ENCODE results near the gene JAKMIP2.
"Not testable (repeated sequence)": the region's sequence is repeated elsewhere in the genome, so short reads cannot be mapped to it uniquely, and the experiment has no call there.

The JAKMIP2 gene

DNA sequence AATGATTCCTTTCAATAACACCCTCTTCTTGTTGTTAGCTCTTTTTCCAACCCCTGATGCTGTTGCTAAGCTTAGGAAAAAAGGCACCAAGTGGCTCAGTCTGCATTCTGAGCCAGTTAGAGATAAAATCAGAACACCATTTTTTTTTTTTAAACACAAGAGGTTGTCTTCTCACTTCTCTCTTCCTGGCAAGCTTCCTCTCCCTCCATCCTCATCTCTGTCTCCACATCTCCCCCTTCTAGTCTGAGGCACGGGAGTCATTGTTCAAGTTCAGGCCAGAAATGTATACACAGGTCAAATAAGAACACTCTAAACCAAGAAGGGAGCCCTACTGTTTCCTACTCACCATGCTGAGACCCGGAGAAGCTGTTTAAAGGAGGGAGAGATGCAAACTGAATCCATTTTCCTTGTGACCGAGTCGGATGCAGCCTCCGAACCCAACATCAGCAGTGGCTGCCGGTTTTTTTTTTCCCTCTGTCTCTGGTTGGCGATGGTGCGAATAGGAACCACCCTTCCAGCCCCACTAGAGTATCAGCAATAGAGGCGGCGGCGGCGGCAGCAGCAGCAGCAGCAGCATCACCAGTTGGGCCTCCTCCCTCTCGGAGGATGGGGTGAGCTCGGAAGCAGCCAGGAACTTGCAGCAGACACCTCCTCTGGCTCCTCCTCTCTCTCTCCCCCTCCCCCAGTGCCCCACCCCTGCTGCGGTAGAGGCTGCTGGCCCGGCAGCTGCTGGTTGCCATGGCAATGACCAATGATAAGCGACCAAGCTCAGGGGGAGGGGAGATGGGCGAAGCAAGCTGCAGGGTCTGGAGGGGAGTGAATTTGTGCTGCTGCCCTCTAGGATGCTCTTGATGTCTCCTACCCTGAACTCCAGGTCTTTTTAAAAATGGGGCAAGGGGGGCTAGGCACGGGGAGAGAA, at the start of gene JAKMIP2:
Gene JAKMIP2, minus strand, starts transcription at position 619 of the 919 bp plus-strand sequence. CDS start 110,922 bp downstream, outside the sequence.
- peak; percentile 29 to 74 for DNase-seq (ENCODE audit: low read depth in 2 of 2)

DNA sequence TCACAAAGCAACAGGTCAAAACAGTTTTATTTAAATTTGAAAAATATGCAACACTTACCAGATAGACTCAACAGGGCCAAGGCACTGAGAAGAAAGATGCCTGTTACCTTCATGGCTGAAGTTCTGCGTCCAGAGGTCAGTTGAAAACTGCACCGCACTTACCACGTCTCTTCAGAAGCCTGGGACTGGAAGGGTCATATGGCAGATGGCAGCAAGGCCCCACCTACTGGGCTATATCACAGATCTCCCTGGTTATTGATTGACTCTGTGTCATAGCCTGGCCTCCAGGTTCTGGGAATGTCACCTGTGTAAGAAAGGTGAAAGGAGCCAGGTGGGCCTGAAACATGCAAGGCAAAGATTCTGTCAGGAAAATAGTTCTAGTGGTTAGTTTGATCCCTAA, 48.9 kb upstream of the JAKMIP2 start, which contains the start of gene SPINK1:
Gene SPINK1, minus strand, starts transcription at position 207 of the 400 bp plus-strand sequence. Its CDS starts 94 bp downstream, at position 113.
- DNase-seq (ENCODE audit: low read depth in 2 of 2) = no peak

DNA sequence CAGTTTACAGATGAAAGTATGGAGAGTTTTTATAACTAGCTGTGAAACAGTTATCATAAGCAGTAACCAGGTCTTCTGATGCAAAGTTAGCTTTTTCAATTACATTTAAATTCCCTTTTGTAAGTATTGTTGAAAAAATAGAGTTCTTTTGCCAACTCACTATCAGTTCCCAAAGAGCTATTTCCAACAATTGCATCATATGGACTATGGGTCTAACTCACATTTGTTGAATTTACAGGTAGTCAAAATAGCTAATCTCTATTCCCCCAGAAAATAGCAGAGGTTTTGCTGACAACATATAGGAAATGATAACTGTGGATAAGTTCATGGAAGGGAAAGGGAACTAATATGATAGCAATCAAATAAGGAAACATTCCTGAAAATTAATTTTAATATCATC, 47.5 kb upstream of the JAKMIP2 start:
- no peak for DNase-seq (ENCODE audit: low read depth in 2 of 2)

DNA sequence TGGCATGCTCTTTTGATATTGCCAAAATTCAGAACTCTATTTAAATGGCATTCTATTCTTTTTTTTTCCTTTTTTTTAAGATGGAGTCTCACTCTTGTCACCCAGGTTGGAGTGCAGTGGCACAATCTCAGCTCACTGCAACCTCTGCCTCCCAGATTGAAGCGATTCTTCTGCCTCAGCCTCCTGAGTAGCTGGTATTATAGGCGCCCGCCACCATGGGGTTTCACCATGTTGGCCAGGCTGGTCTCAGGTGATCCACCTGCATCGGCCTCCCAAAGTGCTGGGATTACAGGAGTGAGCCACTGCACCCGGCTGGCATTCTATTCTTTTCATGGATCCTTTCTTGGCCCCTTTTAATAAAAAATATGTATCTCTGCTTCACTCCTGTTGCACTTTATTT, 44.5 kb upstream of the JAKMIP2 start:
- not testable (repeated sequence) for DNase-seq (ENCODE audit: low read depth in 2 of 2)

DNA sequence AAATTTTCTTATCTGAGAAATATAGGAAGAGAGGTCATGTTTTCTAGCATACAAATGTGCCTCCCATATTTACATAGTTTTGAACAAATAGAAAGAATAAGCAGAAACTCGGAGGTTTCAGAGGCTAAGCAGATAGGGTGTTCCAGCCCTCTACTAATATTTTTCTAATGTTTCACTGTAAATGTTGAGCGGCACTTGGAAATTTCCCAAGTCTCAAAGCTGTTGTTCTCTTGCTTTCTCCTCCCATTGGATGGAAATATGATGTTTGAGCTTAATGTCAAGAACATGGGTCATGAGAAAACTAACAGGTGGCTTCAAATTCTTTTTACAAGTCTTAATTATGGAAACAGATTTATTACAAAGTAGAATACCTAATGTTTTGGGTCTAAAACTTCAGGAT, 43.8 kb upstream of the JAKMIP2 start:
- no peak for DNase-seq (ENCODE audit: low read depth in 2 of 2)

DNA sequence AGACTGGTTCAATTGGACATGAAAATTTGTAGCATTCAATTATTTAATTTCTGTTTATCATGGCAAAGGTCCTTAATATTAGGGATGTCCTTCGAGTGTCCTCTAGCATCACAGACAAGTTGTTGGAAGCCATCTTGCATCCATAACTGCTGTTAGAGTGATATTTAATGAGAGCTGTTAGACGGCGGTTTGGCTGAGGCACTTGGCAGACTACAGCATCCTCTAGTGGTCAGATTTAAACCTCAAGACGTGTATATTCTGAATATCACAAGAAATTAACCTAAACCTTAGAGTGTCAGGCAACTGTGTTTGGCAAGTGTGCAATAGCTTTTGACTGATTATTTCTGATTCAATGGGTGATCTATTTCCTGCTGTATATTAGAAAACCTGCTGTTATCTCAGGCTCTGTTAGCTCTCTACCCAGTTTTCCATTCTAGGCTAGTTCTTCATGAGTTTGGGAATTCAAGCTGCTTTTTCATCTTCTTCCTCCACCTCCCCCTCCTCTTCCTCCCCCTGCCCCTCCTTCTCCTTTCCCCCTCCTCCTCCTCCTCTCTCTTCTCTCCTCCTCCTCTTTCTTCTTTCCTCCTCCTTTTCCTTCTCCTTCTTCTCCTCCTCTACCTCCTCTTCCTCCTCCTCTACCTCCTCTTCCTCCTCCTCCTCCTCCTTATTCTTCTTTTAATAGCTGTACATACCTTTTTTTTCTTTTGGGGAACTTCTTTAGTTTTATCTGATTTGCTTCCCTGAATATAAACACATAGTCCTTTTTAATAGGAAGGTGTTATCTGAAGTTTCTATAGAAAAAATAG, 40.4 kb upstream of the JAKMIP2 start:
- DNase-seq (ENCODE audit: low read depth in 2 of 2) = peak in 1 of 2 donors; percentile 1

DNA sequence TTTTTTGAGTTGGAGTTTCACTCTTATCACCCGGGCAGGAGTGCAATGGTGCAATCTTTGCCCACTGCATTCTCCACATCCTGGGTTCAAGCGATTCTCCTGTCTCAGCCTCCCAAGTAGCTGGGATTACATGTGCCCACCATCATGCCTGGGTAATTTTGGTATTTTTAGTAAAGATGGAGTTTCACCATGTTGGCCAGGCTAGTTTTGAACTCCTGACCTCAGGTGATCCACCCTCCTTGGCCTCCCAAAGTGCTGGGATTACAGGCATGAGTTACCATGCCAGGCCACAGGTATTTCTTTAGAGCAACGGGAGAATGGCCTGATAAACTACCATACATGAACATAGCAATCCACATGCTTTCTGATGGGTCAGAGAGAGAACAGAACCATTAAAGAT, 39.7 kb upstream of the JAKMIP2 start:
- not testable (repeated sequence) for DNase-seq (ENCODE audit: low read depth in 2 of 2)

DNA sequence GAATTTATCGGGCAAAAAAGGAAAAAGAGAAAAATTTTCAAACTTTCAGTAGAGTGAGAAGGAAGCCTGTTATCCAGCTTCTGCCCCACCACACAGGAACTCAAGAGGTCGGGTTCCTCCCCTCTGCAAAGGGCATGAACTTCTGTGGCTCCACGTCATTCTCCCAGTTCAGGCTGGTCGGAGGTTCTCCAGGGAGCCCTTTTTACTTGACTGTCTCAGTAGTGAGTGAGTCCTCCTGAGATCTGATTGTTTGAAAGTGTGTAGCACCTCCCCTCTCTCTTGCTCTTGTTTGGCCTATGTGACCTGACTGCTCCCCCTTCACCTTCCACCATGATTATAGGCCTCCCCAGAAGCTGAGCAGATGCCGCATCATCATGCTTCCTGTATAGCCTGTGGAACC, 39.2 kb upstream of the JAKMIP2 start:
- DNase-seq (ENCODE audit: low read depth in 2 of 2) = no peak

DNA sequence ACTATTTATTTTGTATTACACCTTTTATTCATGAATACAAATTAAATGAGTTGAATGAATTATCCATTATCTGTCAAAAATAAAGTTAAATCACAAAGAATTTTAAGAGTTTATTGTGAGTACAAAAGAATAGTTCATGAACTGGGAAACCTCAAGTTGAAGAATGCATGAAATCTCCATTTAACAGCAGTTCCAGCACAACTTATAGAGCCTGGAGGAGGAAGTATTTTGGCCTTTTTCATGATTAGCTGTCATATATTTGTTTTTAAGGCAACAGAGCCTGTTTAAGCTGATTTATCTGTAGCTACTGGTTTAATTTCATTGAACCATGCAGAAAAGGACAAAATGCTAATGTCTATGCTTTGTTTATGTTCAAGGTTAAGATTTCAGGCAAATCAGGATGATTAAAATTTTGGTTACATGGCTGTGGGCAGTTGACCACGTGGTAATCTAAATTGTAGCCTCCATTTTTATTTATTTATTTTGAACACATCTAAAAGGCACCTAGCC, 36.8 kb upstream of the JAKMIP2 start:
- no peak for DNase-seq (ENCODE audit: low read depth in 2 of 2)

DNA sequence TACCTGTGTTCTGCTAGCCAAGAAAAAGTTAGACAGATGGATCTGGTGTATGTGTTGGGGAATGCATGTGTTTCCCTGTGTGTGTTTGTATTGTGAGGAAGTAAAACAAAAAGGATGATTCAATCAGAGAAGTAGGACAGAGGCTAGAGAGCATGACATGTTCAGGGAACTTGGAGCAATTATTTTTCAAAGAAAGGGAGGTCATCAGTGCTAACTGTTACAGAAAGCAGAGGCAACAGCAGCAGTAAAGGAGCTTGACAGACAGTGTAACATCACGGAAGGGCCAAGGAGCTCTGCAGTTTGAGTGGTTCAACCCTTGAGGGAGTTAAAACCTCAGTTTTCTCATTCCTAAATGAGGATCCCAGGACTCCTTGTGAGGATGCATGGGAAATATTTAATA, 35.8 kb upstream of the JAKMIP2 start:
- no peak for DNase-seq (ENCODE audit: low read depth in 2 of 2)

DNA sequence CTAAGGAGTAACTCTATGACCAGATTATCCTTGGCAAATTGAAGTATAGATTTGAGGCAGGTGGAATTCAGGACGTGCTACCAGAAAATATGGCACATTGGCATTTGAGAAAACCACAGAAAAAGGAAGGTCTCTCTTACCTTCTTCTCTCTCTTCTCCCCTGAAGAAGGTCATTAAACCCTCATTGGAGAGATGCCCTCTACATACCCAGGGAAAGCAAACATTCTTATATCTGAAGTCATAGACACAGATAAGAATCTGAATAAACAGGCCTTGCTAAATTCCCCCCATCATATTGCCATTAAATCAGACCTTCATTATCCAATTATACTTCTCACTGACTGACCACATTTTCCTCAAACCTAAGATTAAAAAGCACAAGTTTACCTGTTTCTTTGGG, 31.2 kb upstream of the JAKMIP2 start:
- DNase-seq (ENCODE audit: low read depth in 2 of 2) = no peak

DNA sequence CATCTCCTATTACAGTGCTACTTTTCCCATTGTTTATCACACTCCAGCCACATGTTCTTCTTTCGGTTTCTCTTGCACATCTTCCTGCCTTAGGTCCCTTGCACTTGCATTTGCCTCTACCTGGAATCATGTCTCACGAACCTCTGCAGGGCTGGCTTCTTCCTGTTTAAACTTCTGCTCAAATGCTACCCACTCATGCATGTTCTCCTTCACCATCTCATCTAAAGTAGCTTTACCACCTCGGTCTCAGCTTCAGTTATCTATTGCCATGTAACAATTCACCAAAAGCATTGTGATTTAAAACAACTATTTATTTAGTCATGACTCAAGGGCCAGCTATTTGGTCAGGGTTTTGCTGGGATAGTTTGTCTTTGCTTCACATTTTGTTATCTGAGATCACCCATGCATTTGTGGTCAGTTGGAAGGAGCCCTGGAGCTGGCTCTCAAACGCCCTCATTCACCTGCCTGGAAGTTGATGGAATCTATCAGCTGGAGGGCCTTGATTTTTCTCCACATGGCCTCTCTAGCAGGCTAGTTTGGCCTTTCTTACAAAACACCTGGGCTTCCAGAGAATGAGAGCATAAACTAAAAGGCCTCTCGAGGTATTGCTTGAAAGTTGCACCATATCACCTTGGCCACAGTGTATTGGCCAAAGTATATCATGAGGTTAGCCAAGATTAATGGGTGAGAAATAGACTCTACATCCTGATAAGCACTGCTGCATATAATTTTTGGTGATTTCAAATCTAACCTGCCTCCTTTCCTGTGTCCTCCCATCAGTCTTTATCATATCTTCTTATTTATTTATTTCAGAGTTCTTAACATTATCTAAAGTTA, 27.5 kb upstream of the JAKMIP2 start:
- DNase-seq (ENCODE audit: low read depth in 2 of 2) = no peak

DNA sequence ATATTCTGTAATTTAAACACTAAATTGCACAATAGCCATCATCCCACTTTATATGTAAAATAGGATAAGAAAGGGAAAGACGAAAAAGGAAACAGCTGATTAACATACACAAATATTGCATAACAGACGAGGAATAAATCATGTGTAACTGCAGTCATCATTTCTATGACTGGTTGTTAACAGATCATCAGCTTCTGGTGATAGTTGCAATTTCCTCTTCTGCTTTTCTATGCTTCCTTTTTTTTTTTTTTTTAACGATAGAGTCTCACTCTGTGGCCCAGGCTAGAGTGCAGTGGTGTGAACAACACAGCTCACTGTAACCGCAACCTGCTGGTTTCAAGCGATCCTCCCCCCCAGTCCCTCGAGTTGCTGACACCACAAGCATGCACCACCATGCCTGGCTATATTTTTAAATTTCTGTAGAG, 22.5 kb upstream of the JAKMIP2 start:
- DNase-seq (ENCODE audit: low read depth in 2 of 2) = no peak

DNA sequence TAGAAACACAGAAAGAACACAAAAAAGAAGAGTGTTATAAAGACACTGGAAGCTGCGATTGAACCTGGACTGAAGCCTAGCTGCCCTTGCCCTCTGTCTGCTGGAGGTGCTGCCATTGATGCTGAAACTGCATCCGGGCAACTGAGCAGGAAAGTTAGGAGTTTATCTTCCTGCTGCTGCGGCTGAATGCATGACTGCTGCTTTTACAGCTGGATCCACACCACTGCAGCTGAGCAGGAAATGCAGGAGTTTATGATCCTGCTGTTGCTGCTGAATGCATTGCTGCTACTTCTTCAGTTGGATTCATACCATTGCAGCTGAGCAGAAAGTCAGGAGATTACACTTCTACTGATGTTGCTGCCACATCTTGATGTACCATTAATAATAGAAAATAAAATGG, 21.8 kb upstream of the JAKMIP2 start:
- DNase-seq (ENCODE audit: low read depth in 2 of 2) = no peak

DNA sequence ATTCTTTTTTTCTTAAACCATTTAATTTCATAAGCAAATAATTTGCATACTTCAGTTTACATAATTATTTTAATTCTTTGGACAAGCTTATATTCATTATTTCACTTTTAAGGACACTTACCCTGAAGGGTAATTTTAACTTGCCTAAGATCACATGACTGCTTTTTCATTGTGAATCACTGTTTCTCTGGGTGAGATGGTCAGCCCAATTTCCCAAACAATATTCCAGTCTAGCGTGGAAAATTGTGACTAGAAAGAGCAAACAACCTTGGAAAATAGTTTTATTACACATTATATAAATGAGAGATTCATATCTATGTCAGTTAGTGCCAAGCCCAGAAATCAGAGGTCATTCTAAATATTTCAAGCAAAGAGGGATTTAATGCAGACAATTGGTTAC, 21.4 kb upstream of the JAKMIP2 start:
- no peak for DNase-seq (ENCODE audit: low read depth in 2 of 2)

DNA sequence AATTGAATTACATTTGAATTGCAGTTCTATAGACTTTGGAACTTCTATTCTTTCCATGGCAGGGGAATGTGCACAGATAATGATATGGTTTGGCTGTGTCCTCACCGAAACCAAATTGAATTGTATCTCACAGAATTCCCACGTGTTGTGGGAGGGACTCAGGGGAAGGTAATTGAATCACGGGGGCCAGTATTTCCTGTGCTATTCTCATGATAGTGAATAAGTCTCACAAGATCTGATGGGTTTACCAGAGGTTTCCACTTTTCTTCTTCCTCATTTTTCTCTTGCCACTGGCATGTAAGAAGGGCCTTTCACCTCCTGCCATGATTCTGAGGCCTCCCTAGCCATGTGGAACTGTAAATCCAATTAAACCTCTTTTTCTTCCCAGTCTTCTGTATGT, 20.6 kb upstream of the JAKMIP2 start:
- not testable (repeated sequence) for DNase-seq (ENCODE audit: low read depth in 2 of 2)

DNA sequence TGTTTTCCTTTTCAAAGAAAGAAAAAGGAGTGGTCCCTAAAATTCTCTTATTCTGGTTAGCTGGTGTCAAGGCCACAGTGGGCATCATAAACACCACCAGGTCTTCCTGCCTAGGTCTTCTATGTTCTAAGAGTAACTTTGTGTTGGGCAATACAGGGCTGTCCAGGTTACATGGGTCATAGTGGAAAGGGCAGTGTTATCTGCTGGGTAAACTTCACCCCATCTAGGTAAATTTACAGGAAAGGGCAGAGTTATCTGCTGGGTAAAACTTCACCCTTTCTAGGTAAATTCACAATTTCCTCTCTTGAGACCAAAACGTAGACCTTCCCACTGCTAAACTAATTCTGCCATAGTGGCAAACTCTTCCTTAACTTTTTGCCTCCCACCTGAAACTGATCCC, 18.9 kb upstream of the JAKMIP2 start:
- DNase-seq (ENCODE audit: low read depth in 2 of 2) = no peak

DNA sequence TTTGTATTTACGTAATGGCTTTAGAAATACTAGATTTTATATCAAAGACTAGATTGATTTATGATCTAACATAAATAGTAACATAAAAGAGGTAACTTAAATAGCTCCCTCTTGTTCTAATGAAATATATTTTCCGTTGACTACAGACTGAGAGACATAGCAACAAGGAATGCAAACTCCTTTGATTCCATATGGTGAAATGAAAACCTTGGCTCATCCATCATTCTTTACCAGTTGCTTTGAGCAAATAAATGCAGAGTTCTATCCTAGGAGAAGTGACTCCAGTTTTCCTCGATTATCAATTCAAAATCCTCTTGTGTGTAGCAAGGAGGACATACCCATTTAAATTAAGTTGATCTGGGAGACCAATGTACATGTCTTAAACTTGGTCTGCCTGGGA, 18.0 kb upstream of the JAKMIP2 start:
- DNase-seq (ENCODE audit: low read depth in 2 of 2) = no peak

DNA sequence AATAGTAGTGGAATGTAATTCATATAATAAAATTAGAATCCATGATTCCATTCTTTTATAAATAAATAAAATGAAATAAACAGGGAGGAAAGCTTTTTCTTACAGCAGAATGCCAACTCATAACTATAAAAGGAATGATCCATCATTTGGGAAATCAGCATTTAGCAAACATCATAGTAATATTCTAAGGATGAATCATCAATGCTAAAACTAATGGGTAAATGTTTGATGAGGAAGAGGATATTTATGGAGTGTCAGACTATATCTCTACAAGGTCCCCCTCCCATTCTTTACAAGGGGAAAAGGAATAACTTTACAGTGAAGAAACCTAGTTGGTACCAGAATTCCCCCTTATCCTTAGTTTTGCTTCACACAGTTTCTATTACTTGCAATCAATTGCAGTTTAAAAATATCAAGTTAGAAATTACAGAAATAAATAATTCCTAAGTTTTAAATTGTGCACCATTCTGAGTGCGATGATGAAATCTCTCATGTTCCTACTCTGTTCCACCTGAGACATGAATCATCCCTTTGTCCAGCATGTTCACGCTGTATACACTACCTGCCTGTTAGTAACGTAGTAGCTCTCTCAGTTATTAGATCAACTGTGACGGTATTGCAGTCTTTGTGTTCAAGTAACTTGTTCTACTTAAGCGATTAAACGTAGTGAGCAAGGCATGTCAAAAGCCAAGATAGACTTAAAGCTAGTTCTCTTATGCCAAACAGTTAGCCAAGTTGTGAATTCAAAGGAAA, 14.2 kb upstream of the JAKMIP2 start:
- no peak for DNase-seq (ENCODE audit: low read depth in 2 of 2)

DNA sequence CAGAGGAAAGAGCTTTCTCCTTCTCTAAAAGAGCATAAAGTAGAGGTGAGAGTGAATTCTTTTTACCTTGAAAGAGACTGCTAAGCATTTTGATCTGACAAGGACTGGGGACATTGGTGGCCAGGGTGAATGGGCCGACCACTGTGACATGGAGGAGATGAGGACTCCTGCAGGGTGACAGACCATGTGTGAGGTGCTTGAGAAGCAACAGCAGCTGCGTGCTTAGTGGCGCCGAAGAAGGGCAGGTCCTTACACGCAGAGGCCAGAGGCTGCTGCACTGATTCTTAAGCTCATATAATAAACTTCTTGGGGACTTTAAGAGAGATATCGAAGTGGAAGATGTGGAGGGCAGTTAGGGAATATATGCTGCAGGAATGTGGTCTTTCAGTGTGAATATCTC, 8.7 kb upstream of the JAKMIP2 start:
- no peak for DNase-seq (ENCODE audit: low read depth in 2 of 2)

DNA sequence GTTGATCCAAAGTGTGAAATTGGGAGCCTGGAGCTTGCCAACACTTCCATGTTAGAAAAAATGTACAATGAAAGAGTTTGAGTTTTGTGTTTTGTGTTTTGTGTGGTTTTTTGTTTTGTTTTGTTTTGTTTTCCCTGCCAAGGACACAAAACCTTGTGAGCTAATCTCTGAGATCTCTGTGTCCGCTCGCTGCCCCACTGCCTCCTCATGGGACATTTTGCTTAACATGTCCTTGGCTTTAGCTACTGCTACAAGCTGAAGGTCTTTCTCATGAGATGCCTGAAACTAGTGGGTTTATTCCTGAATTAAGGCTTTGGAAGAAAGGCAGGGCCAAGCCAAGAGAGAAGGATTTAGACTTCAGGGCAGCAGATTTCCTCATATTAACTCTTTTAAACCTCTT, 7.3 kb upstream of the JAKMIP2 start:
- DNase-seq (ENCODE audit: low read depth in 2 of 2) = no peak
